SK-N-MC (cell line): ENCODE measurements around the gene MOB3B.

Experiments
- EZH2 ChIP-seq: fragments of 200-600 bp; sonication (generic); IDR thresholded peaks from one replicate; pipeline ENCODE4 v1.6.1; 2017; ENCODE audit warnings: antibody characterized with exemption
- FOXP2 ChIP-seq: optimal IDR thresholded peaks from 2 replicates; pipeline ENCODE3; 2011; ENCODE audit warnings: mild to moderate bottlenecking, moderate library complexity; ENCODE audit not compliant: insufficient read depth; ENCODE audit errors: extremely low read length, control extremely low read depth

GRCh38 chr9:27429436-27429835 is 100.2 kb downstream of the MOB3B start:
- TF ChIP-seq FOXP2 (no peak), EZH2 (no peak)
